Colon (tissue), 2 donors: ENCODE results near the gene CFAP45.

Experiments used
- FAIRE-seq: peaks from 2 replicates; lab custom pipeline; 2012; peaks lifted over from hg19 to GRCh38; lab: Jason Lieb, UNC
- donor health status: control.
- donor health status: control.

The CFAP45 gene, protein sequence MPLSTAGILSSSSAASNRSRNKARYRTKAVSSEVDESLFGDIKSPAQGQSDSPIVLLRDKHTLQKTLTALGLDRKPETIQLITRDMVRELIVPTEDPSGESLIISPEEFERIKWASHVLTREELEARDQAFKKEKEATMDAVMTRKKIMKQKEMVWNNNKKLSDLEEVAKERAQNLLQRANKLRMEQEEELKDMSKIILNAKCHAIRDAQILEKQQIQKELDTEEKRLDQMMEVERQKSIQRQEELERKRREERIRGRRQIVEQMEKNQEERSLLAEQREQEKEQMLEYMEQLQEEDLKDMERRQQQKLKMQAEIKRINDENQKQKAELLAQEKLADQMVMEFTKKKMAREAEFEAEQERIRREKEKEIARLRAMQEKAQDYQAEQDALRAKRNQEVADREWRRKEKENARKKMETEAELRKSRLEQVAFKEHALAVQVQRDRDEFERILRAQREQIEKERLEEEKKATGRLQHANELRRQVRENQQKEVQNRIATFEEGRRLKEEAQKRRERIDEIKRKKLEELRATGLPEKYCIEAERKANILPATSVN

GRCh38 chr1:159900086-159900680, at the start of gene CFAP45:
TSS of gene CFAP45 (minus strand) at chr1:159900165. CDS start at chr1:159900098, 67 bp downstream.
- no peak for FAIRE-seq

GRCh38 chr1:159949123-159949522, 49.2 kb upstream of the CFAP45 start:
- no peak for FAIRE-seq

DNA sequence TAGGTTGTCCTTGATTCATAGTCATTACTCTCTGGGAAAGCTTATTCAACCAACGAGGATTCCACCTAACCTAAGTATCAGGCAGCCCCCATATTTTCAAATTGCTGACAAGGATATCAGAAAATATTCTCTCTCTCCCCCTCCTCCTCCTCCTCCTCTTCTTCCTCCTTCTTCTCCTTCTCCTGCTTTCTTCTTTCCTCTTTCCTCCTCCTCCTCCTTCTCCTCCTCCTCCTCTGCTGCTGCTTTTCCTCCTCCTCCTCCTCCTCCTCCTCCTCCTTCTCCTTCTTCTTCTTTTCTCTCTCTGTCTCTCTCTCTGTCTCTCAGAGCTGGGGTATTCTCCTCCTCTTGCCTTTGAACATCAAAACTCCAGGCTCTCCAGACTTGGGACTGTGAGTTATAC, 48.0 kb upstream of the CFAP45 start:
- FAIRE-seq = no peak

GRCh38 chr1:159946242-159947187, 46.5 kb upstream of the CFAP45 start:
- no peak for FAIRE-seq

DNA sequence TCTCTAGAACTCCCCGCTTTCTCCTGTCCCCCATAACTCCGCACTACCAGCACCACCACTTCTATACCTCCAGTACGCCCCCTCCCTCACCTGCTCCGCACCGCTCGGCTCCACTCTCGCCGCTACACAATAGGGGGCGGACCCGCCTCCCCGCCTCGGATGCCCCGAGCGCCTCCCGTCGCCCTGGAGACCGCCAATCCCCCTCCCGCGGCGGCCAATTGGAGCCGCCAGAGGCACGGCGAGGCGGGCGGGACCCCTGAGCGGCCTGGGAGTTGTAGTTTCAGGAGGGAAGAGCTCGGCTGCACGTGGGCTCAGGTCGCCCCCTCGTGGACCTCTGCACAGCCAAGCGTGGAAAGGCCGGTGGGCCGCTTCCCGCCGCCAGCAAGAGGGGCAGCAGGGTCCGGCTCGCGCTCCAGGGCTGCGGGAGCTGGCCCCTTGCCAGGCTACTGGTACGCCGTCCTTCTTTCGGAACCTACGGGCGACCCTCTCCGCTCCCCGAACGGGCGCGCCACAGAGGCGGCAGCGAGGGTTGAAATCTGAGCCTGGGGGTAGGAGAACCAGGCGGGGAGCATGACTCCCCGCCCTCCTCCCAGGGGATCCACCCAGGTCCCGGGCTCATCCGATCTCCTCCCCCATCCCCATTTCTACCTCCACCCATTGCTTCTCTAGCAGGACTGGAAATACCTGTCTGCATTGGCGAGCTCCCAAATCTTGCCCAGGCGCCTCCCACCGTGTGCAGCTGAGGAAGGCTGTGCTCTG, 45.7 kb upstream of the CFAP45 start, which contains the start of gene IGSF9:
Gene IGSF9 (minus strand): TSS at position 131 of the 759 bp plus-strand sequence. CDS start 2,159 bp downstream, outside the sequence.
- no peak for FAIRE-seq

DNA sequence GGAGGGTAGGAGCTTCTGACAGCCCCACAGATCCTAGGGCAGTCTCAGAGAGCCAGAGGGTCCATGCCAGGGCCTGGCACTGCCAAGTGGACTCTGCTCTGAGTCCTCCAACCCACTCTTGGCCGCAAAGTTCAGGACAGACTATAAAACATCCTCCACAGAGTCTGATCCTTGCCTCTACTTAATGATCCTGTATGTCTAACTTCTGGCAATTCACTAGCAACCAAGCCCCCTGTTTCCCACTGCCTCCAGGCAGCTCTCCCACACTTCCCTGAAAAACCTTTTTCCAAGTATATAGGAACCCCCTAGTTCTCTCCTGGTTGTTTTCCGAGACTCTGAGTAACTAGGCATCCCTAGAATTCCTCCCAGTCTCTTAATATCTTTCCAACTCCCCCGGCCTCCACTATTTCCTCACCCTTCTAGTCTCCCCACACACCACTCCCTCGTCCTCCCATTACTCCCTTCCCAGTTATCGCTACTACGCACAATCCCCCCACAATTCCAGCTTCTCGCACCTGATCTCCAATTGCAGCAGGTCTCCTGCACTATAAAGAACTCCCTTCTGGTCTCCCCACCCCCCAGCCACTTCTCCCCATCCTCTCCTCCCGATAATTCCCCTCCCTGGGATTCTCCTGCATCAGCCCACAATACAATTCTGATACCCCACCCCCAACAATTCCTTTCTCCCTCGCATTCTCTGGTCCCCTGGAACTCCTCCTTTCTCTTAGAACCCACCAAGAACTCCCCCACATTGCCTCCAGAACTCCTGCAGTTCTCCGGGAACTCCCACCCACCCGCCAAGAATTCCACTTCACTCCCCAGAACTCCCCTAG, 44.9 kb upstream of the CFAP45 start:
- FAIRE-seq = no peak

DNA sequence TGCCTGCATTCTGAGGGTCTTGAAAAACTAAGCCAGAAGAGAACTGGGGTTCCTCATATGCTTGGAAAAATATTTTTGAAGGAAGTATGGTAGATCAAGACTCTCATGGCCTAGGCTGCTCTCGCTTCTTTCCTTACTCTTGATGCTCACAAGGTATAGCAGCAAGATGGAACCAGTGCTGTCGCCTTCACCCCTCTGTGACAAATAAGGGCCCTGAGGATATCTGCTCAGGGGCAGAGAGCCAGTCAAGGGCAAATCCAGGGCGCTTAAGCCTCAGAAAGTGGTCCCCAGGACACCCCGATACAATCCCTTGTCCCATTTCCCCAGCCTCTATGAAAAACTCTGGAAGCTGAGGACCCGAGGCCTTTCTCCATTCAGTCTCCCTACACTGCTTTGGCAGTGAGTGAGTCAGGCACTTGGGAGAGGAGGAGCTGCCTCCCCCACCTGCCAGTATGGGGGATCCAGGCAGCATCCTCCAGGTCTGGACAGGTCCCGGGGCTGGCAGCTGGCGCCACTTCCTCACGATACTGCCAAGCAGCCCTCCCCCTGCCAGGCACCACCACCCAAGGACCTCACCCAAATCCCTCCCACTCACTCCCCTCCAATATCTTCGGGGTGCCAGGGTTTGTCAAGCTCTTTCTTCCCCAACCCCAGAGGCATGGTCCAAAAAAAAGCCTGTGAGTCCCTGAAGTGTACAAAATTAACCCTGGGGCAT, 44.1 kb upstream of the CFAP45 start:
- FAIRE-seq = no peak

DNA sequence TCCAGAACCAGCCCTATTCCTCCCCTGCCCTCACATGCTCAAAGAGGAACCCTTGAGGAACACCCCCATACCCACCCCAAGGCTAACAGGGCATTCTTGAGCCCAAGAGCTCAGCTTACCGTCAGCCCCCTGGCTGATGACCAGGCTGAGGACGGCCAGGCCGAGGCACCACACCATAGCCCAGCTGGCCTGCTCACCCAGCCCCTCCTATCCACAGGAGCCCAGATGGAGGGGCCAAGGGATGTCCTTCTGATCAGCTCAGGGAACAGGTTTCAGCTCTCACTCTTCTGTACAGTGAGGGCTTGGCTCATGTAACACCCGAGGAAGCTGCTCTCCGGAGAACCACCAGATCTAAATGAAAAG, 43.3 kb upstream of the CFAP45 start:
- FAIRE-seq = no peak

DNA sequence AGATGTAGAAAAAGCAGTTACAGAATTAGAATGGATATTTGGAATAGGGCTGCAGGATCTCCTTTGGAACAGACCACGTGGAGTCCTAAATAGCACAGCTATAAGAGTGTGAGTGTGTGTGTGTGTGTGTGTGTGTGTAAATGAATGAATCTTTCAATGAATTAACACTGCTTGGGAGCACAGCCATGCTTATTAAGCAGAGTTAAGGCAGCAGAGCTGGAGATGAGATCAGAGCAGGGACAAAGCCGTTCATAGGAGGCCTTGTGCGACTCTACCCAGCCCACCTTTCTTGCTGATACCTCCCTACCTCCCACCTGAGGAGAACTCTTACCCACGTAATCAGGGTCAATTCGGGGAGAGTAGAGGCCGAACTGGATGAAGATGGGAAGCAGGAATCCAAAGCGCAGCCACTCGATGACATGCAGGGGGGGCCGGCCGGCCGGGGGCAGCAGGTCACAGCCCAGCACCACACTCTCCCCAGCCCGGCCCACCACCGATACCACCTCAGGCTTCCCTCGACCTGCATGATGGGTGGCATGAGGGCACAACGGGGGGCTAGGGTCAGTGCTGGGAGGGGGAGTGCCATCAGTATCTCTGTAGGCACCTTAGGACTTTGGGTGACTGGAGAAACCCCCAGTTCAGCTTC, 42.8 kb upstream of the CFAP45 start:
- FAIRE-seq = no peak

GRCh38 chr1:159941591-159942560, 41.9 kb upstream of the CFAP45 start:
- FAIRE-seq = no peak

DNA sequence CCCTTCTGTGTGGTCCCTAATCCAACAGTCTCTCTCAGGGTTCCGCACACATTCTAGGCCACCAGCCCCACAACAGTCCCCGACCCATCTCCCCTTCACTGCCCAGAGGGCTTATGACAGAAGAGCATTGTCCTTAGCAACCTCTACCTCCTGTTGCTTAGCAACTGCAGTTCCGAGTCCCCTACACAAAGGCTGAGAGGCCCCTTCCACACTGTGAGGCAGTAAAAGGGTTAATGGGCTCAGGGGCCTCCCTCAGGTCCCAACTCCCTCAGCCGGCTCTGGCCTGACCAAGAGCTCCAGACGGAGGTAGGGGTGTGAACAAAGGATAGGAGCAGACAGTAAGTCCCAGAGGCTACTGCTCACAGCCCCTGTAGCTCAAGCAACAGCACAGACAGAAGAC, 41.2 kb upstream of the CFAP45 start:
- FAIRE-seq = no peak

GRCh38 chr1:159940006-159940620, 40.1 kb upstream of the CFAP45 start:
- FAIRE-seq = no peak

DNA sequence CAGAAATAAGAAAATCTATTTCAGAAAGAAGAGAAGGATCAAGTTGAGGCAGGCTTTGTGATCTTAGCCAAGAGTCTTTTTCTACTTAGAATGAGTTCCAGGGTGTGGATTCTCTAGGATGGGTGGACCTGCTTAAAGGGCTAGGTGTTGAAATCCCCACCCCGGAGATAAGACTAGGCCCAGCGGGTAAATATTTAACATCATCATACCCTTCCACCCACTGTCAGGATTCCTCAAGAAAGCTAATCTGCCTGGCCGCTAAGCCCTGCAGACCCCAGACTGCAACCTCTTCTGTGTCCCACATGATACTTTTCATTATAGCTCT, 39.7 kb upstream of the CFAP45 start:
- FAIRE-seq = no peak

DNA sequence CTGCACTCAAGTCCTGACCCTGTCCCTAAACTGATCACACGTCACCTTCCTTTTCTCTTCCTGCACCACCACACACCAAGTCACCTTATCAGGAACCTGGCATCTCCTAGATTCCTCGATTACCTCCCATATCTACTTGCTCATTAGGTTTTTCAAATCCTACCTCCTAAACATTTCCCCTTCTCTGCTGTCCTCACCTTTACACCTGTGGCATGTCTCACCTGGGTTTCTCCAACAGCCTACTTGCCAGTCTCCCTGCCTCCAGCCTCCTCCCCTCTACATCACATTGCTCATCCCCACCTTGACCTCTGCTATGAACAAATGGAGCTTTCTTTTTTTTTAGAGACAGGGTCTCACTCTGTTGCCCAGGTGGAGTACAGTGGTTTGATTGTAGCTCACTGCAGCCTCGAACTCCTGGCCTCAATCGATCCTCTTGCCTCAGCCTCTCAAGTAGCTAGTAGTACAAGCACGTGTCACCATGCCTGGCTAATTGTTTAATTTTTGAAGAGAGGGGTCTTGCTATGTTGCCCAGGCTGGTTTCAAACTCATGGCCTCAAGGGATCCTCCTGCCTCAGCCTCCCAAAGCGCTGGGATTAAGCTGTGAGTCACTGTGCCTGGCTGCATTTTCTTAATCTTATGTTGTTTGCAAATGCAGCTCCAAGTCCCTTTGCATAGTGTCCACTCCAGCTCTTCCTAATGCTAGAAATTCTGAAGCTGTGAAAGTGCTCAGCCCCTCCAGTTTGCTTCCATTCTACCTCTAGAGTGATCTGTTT, 39.1 kb upstream of the CFAP45 start:
- no peak for FAIRE-seq

DNA sequence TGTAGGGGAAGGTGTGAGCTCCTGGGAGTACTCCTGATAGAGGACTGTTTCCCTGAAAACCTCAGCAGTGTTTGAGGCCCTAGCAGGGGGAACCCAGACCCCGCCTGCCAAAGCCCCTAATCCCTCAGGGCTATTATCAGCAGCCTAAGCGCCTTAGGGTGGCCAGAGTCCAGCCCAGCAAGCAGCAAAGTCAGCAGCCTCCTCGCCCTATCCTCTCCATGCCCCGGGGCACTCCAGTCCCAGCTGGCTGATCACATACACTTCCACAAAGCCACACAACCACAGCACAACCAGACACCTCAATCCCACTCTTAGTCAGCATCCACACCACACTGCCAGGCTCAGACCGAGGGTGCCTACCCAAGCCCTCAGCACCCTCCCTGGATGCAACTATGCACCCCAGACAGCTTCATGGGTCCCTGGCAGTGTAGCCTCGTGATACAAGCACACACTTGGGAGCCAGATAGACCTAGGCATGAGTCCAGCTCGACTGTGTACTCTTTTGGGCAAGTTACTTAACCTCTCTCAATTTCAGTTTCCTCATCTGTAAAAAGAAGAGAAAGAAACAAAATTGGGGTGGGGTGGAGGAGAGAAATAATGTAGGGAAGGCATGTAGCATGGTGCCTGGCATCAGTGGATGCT, 38.4 kb upstream of the CFAP45 start:
- FAIRE-seq = no peak

GRCh38 chr1:159937054-159937750, 37.2 kb upstream of the CFAP45 start:
- FAIRE-seq = no peak
